Liver (tissue), 3 donors: ENCODE data around the gene RAF1.

Experiments
- JUND ChIP-seq, 2 donors: IDR thresholded peaks; 2 replicates each; pipeline ENCODE4 v1.6.1; 2016; ENCODE audit warnings: antibody characterized with exemption in 2 of 2
- TAF1 ChIP-seq: conservative IDR thresholded peaks from 2 replicates; pipeline ENCODE4 v1.6.1; 2016; ENCODE audit warnings: antibody characterized with exemption, mild to moderate bottlenecking
- TF ChIP-seq, protein P1 (sequence below): IDR thresholded peaks from 2 replicates; pipeline ENCODE4 v1.6.1; 2016; ENCODE audit warnings: antibody characterized with exemption, mild to moderate bottlenecking
- TF ChIP-seq, protein P2 (sequence below): fragments of 150-350 bp; IDR thresholded peaks from 2 replicates; pipeline ENCODE4 v1.5.1; 2017; ENCODE audit warnings: improper control_type of control experiment, low read depth, low read length; ENCODE audit not compliant: missing input control
- TF ChIP-seq, protein P3 (sequence below): IDR thresholded peaks from 2 replicates; pipeline ENCODE4 v1.6.1; 2016; ENCODE audit warnings: antibody characterized with exemption
- TF ChIP-seq, protein P4 (sequence below): IDR thresholded peaks from 2 replicates; pipeline ENCODE4 v1.6.1; 2016; ENCODE audit warnings: antibody characterized with exemption
- donor health status: healthy.
- donor health status: healthy.

DNA sequence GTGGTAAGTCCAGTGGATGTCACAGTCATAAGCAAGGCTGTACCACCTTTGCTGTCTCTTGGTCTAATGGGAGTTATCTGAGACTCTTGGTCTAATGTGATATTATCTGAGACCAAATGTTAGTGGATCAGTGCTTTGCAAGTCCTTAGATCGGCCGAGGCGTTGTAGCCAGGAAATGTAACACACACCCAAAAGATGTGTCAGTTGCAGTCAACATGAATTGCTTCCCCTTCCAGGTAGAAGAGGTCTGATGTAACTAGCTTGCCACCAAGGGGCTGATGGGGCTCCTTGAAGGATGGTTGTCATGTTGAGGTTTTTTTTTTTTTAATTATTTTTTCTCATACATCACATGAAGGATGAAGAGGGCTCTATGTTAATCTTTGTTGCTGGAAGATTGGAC, 45.4 kb upstream of the RAF1 start:
- TF ChIP-seq, protein P1, sequence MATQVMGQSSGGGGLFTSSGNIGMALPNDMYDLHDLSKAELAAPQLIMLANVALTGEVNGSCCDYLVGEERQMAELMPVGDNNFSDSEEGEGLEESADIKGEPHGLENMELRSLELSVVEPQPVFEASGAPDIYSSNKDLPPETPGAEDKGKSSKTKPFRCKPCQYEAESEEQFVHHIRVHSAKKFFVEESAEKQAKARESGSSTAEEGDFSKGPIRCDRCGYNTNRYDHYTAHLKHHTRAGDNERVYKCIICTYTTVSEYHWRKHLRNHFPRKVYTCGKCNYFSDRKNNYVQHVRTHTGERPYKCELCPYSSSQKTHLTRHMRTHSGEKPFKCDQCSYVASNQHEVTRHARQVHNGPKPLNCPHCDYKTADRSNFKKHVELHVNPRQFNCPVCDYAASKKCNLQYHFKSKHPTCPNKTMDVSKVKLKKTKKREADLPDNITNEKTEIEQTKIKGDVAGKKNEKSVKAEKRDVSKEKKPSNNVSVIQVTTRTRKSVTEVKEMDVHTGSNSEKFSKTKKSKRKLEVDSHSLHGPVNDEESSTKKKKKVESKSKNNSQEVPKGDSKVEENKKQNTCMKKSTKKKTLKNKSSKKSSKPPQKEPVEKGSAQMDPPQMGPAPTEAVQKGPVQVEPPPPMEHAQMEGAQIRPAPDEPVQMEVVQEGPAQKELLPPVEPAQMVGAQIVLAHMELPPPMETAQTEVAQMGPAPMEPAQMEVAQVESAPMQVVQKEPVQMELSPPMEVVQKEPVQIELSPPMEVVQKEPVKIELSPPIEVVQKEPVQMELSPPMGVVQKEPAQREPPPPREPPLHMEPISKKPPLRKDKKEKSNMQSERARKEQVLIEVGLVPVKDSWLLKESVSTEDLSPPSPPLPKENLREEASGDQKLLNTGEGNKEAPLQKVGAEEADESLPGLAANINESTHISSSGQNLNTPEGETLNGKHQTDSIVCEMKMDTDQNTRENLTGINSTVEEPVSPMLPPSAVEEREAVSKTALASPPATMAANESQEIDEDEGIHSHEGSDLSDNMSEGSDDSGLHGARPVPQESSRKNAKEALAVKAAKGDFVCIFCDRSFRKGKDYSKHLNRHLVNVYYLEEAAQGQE = no peak
- TF ChIP-seq, protein P2, sequence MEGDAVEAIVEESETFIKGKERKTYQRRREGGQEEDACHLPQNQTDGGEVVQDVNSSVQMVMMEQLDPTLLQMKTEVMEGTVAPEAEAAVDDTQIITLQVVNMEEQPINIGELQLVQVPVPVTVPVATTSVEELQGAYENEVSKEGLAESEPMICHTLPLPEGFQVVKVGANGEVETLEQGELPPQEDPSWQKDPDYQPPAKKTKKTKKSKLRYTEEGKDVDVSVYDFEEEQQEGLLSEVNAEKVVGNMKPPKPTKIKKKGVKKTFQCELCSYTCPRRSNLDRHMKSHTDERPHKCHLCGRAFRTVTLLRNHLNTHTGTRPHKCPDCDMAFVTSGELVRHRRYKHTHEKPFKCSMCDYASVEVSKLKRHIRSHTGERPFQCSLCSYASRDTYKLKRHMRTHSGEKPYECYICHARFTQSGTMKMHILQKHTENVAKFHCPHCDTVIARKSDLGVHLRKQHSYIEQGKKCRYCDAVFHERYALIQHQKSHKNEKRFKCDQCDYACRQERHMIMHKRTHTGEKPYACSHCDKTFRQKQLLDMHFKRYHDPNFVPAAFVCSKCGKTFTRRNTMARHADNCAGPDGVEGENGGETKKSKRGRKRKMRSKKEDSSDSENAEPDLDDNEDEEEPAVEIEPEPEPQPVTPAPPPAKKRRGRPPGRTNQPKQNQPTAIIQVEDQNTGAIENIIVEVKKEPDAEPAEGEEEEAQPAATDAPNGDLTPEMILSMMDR = no peak
- no peak for TF ChIP-seq TAF1
- TF ChIP-seq, protein P3, sequence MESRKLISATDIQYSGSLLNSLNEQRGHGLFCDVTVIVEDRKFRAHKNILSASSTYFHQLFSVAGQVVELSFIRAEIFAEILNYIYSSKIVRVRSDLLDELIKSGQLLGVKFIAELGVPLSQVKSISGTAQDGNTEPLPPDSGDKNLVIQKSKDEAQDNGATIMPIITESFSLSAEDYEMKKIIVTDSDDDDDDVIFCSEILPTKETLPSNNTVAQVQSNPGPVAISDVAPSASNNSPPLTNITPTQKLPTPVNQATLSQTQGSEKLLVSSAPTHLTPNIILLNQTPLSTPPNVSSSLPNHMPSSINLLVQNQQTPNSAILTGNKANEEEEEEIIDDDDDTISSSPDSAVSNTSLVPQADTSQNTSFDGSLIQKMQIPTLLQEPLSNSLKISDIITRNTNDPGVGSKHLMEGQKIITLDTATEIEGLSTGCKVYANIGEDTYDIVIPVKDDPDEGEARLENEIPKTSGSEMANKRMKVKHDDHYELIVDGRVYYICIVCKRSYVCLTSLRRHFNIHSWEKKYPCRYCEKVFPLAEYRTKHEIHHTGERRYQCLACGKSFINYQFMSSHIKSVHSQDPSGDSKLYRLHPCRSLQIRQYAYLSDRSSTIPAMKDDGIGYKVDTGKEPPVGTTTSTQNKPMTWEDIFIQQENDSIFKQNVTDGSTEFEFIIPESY = no peak
- no peak for TF ChIP-seq JUND (IDR thresholded peaks at IDR 0.05)
- TF ChIP-seq, protein P4, sequence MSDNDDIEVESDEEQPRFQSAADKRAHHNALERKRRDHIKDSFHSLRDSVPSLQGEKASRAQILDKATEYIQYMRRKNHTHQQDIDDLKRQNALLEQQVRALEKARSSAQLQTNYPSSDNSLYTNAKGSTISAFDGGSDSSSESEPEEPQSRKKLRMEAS = no peak
